ENCODE data around the gene MRPL43. TPM values are rescaled to one million over a fixed set of nuclear protein-coding genes. Genes with fewer than 3 reads are reported as not detected.

Gene MRPL43
- total RNA-seq, 2 donors from 2014 or later: 30.8 to 39.0 TPM

GRCh38 chr10:101003639-101004206, 16.4 kb upstream of the MRPL43 start:
- DNase-seq (no peak), ATAC-seq (no peak)
- no peaks in the 10 kb centered on the region for H3K9me3 ChIP-seq (ENCODE audit: control insufficient read depth, low read length, poor library complexity, severe bottlenecking)
- peaks cover 4% of the 10 kb centered on the region for H3K36me3 Mint-ChIP-seq (ENCODE audit: low read depth)
- no peak overlapping the region for H3K4me3 Mint-ChIP-seq
- no peaks in the 10 kb centered on the region for H3K27me3 Mint-ChIP-seq
- H3K27ac Mint-ChIP-seq: no peak overlapping the region
- H3K4me1 Mint-ChIP-seq: peaks cover 14% of the 10 kb centered on the region

- Mint-ChIP-seq H3K4me3 (no peak overlapping the region), H3K27me3 (no peaks in the 10 kb centered on the region), H3K4me1 (peaks cover 20% of the 10 kb centered on the region), H3K36me3 (ENCODE audit: low read depth) (peaks cover 5% of the 10 kb centered on the region), H3K27ac (no peak overlapping the region)
- H3K9me3 ChIP-seq (ENCODE audit: control insufficient read depth, low read length, poor library complexity, severe bottlenecking): no peaks in the 10 kb centered on the region
- no peak for ATAC-seq
- no peak for DNase-seq
Measured at GRCh38 chr10:101002456-101002855, 15.2 kb upstream of the MRPL43 start.

DNA sequence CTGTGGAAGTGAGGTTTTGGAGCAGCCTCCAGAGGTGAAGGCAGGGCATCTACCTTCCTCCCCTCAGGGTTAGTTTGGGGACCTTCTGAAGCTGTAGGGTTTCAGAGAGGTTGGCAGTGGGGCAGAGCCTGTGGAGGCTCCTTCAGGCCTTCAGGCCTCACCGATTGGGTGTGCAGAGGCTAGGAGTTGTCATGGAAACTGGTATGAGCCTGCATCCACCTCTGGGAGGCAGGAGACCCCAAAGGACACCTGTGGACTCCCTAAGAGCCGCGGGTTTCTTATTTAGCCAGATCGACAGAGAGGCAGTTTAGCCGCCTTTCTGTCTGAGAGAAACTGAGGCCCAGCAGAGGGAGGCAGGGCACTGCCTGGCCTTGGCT, 14.3 kb upstream of the MRPL43 start:
- Mint-ChIP-seq H3K36me3 (ENCODE audit: low read depth) (peaks cover 7% of the 10 kb centered on the region), H3K4me3 (no peak overlapping the region), H3K27ac (peak overlapping the region; percentile 65), H3K27me3 (no peaks in the 10 kb centered on the region), H3K4me1 (peaks cover 23% of the 10 kb centered on the region)
- H3K9me3 ChIP-seq (ENCODE audit: control insufficient read depth, low read length, poor library complexity, severe bottlenecking): no peaks in the 10 kb centered on the region
- DNase-seq: no peak
- no peak for ATAC-seq

DNA sequence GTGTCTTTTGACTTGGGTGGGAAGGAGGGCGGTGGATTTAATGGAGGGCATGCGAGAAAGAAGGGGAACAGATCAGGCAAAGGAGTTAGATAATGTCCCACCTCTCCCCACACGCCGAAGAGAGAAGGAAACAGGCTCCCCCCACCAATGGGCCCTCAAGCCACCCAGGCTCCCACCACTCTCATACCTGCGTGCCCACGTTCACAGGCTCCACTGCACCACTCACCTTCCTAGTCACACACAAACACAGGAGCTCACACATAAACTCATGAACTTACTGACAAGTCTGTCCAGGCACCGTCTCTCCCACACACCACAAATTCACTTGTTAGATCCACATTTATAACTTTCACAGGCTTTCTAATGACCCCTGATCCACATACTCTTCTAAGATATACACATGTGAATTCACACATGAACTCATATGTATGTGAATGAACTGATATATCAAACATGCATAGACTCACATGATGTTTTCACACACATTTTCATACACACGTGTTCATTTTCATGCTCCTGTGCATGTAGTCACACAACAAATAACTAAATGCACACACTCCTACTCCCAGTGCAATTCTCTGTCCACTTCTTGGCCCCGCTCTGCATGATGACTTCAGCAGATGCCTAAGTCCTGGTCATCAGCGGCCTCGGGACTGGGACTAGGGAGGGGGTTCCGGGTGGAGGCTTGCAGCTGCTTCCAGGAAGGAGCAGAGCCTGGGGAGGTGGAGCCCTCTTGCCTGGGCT, 13.8 kb upstream of the MRPL43 start:
- H3K36me3 Mint-ChIP-seq (ENCODE audit: low read depth): peaks cover 7% of the 10 kb centered on the region

DNA sequence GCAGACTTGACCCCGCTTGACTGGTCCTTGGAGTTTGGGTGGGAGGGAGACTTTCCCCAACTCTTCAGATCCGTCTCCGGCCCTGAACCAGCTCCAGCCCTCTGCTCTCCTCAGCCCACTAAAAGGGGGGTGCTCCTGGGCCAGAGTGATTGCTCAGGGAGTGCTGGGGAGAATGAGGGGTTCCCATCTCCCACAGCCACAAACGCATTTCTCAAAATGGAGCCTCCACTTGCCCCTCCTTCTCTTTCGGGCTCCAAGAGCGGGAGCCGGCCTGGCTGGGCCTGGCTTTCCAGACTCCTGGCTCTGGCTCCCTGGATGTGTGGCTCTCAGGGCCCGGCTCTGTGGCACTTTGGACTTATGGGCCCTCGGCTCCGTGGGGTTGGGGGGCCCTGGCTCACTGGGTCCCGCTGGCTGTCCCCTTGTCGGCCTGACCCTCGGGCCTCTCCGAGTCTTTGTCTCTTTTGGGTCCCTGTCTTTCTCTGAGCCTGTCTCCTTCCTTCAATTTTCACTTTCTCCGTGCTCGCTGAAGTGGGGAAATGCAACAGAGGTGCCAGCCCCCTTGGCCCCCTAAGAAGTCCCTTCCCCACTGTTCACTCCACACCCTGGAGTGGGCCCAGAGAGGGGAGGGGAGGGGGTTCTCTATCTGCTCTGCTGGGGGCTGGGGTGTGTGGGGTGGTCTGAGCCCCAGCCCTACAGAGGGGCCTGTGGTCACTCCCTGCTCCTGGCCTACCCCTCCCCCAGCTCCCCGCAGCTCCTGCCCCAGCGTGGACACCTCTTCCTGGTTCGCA, 13.0 kb upstream of the MRPL43 start:
- H3K27ac Mint-ChIP-seq: peak overlapping the region; percentile 65
- no peak for ATAC-seq

More for the DNA sequence above, 13.8 kb upstream of the MRPL43 start:
- H3K9me3 ChIP-seq (ENCODE audit: control insufficient read depth, low read length, poor library complexity, severe bottlenecking): no peaks in the 10 kb centered on the region
- Mint-ChIP-seq H3K27ac (peak overlapping the region; percentile 65), H3K4me1 (peaks cover 26% of the 10 kb centered on the region), H3K4me3 (peak overlapping the region; percentile 94), H3K27me3 (no peaks in the 10 kb centered on the region)
- DNase-seq (no peak), ATAC-seq (no peak)

DNA sequence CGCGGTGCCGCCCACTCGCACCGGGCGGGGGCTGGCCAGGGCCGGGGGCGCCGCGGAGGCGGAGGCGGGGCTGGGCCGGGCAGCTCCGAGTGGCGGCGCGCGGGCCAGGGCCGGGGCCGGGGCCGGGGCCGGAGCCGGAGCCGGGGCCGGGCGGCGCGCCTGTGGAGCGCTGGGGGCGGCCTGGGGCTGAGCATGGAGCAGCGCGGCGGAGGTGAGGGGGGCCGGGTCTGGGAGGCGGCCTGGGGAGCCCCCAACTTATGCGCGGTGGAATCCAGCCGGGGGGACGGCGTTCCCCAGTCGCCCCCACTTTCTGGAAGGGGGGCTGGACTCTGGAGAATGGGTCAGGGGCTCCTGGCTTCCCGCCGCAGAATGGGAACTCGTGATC, 12.4 kb upstream of the MRPL43 start, which contains the start of gene LZTS2:
Gene LZTS2, plus strand, starts transcription at position 67 of the 385 bp plus-strand sequence. CDS start 2,731 bp downstream, outside the sequence.
- Mint-ChIP-seq H3K4me1 (peaks cover 26% of the 10 kb centered on the region), H3K27me3 (no peaks in the 10 kb centered on the region), H3K36me3 (ENCODE audit: low read depth) (peaks cover 7% of the 10 kb centered on the region), H3K4me3 (peak within 1 kb of the TSS; percentile 99), H3K27ac (peak within 1 kb of the TSS; percentile 95)
- H3K9me3 ChIP-seq (ENCODE audit: control insufficient read depth, low read length, poor library complexity, severe bottlenecking): no peaks in the 10 kb centered on the region
- ATAC-seq: no peak
- DNase-seq: no peak

More for the DNA sequence above, 13.0 kb upstream of the MRPL43 start:
- Mint-ChIP-seq H3K27me3 (no peaks in the 10 kb centered on the region), H3K36me3 (ENCODE audit: low read depth) (peaks cover 7% of the 10 kb centered on the region), H3K4me3 (peak overlapping the region; percentile 94), H3K4me1 (peaks cover 26% of the 10 kb centered on the region)
- no peak for DNase-seq
- H3K9me3 ChIP-seq (ENCODE audit: control insufficient read depth, low read length, poor library complexity, severe bottlenecking): no peaks in the 10 kb centered on the region

DNA sequence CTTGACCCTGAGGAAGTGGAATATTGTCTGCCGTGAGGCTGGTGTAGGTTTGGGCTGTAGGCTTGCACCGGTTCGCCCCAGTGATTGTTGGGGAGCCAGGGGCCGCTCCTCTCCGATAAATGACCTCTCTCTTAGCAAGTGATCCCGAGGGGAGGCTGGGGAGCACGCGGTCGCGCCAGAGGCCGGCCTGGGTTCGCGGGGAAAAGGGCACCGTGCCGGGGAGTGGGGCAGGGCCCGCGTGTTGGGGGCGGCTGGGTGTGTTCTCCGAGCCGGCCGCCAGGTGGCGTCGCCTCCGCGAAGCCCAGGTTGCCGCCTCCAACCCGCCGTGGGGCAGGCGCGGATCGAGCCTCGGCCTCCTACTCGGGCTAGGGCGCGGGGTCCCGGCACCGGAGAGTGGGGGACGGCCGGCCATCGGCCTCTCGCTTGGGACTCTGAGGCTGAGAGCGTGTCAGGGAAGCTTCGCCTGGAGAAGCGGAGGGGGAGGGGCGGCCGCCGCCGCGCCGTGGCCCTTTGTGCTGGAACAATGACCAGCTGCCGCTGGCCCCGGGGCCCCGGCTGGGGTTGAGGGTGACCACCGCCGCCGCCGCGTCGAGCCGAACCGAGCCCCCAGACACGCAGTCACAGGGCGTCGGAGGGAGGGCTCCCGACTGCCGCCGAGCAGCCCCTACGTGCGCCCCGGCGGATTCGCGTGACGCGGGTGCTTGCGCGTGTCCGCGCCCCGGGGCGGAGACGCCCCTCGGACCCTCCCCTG, 11.9 kb upstream of the MRPL43 start:
- peak overlapping the region; percentile 99 for H3K4me3 Mint-ChIP-seq
- H3K27me3 Mint-ChIP-seq: no peaks in the 10 kb centered on the region
- peaks cover 7% of the 10 kb centered on the region for H3K36me3 Mint-ChIP-seq (ENCODE audit: low read depth)
- DNase-seq: peak; percentile 70 to 78 (median 74)
- H3K4me1 Mint-ChIP-seq: peaks cover 26% of the 10 kb centered on the region
- no peaks in the 10 kb centered on the region for H3K9me3 ChIP-seq (ENCODE audit: control insufficient read depth, low read length, poor library complexity, severe bottlenecking)
- peak; percentile 73 for ATAC-seq
- peak overlapping the region; percentile 95 for H3K27ac Mint-ChIP-seq

- H3K4me1 Mint-ChIP-seq: peaks cover 29% of the 10 kb centered on the region
- H3K9me3 ChIP-seq (ENCODE audit: control insufficient read depth, low read length, poor library complexity, severe bottlenecking): no peaks in the 10 kb centered on the region
- H3K27me3 Mint-ChIP-seq: no peaks in the 10 kb centered on the region
- DNase-seq (peak; percentile 48 to 56 (median 53)), ATAC-seq (peak; percentile 45)
- peak overlapping the region; percentile 95 for H3K27ac Mint-ChIP-seq
- peaks cover 10% of the 10 kb centered on the region for H3K36me3 Mint-ChIP-seq (ENCODE audit: low read depth)
- peak overlapping the region; percentile 99 for H3K4me3 Mint-ChIP-seq
Measured at GRCh38 chr10:100998183-100998990, 11.1 kb upstream of the MRPL43 start.

GRCh38 chr10:100997360-100998182, 10.3 kb upstream of the MRPL43 start:
- H3K27ac Mint-ChIP-seq: peak overlapping the region; percentile 95
- H3K27me3 Mint-ChIP-seq: no peaks in the 10 kb centered on the region
- peaks cover 10% of the 10 kb centered on the region for H3K36me3 Mint-ChIP-seq (ENCODE audit: low read depth)
- peak overlapping the region; percentile 99 for H3K4me3 Mint-ChIP-seq
- ATAC-seq: peak; percentile 63
- peak; percentile 66 to 78 (median 68) for DNase-seq
- H3K9me3 ChIP-seq (ENCODE audit: control insufficient read depth, low read length, poor library complexity, severe bottlenecking): no peaks in the 10 kb centered on the region
- peaks cover 29% of the 10 kb centered on the region for H3K4me1 Mint-ChIP-seq

GRCh38 chr10:100996678-100997359, 9.5 kb upstream of the MRPL43 start:
- ATAC-seq (peak; percentile 30), DNase-seq (peak in 2 of 3 donors; percentile 42 to 53)
- Mint-ChIP-seq H3K27ac (peak overlapping the region; percentile 95), H3K36me3 (ENCODE audit: low read depth) (peaks cover 10% of the 10 kb centered on the region), H3K27me3 (no peaks in the 10 kb centered on the region), H3K4me1 (peaks cover 29% of the 10 kb centered on the region), H3K4me3 (peak overlapping the region; percentile 99)
- H3K9me3 ChIP-seq (ENCODE audit: control insufficient read depth, low read length, poor library complexity, severe bottlenecking): no peaks in the 10 kb centered on the region

GRCh38 chr10:100995181-100995580, 7.9 kb upstream of the MRPL43 start:
- H3K27ac Mint-ChIP-seq: no peak overlapping the region
- no peak for ATAC-seq

More at GRCh38 chr10:100995181-100995580, 7.9 kb upstream of the MRPL43 start:
- Mint-ChIP-seq H3K27me3 (no peaks in the 10 kb centered on the region), H3K4me3 (no peak overlapping the region), H3K36me3 (ENCODE audit: low read depth) (peaks cover 14% of the 10 kb centered on the region), H3K4me1 (peaks cover 30% of the 10 kb centered on the region)
- no peaks in the 10 kb centered on the region for H3K9me3 ChIP-seq (ENCODE audit: control insufficient read depth, low read length, poor library complexity, severe bottlenecking)
- no peak for DNase-seq

All from T-helper 17 cell (primary cell).